Natural killer cell (primary cell): ENCODE data around the gene SH3PXD2A. TPM values are rescaled to one million over a fixed set of nuclear protein-coding genes. Genes with fewer than 3 reads are reported as not detected.

ENCODE experiments used
- ATAC-seq, 3 donors: fragments of 150-1000 bp in 2 of 3; fragments of 200-7000 bp in 1 of 3; cut with Tn5 transposase; 1 replicate in 1 of 3; 2 replicates in 2 of 3; pipeline ENCODE4 v1.10.0; 2021; ENCODE audit warnings: mild to moderate bottlenecking in 2 of 3, moderate library complexity in 2 of 3
- DNase-seq, 2 donors: peaks; one replicate each; pipeline versions ENCODE4 v3.0.0 to v3.0.0-alpha.2; 2013 to 2021; ENCODE audit warnings: mixed read lengths in 1 of 2
- H3K27ac ChIP-seq: one replicate; pipeline ENCODE4 v1.5.1; 2013; ENCODE audit warnings: mild to moderate bottlenecking, low read length
- H3K27me3 ChIP-seq: one replicate; pipeline ENCODE4 v1.6.1; 2013; ENCODE audit warnings: low read length; ENCODE audit not compliant: control insufficient read depth, insufficient read depth
- H3K36me3 ChIP-seq: one replicate; pipeline ENCODE4 v1.6.1; 2013; ENCODE audit warnings: low read length; ENCODE audit not compliant: control insufficient read depth, insufficient read depth
- H3K4me1 ChIP-seq: one replicate; pipeline ENCODE4 v1.6.1; 2013; ENCODE audit warnings: low read length; ENCODE audit not compliant: control insufficient read depth, insufficient read depth
- H3K4me3 ChIP-seq: one replicate; pipeline ENCODE4 v1.5.1; 2013; ENCODE audit warnings: low read length
- H3K9me3 ChIP-seq: one replicate; pipeline ENCODE4 v1.6.1; 2013; ENCODE audit warnings: low read length; ENCODE audit not compliant: control insufficient read depth, insufficient read depth
- H3K27ac Mint-ChIP-seq, 2 donors: one replicate each; pipeline ENCODE4 v1.8.0; 2022; ENCODE audit warnings: mild to moderate bottlenecking in 2 of 2, mixed read lengths in 2 of 2, moderate library complexity in 1 of 2
- H3K27me3 Mint-ChIP-seq, 2 donors: one replicate each; pipeline ENCODE4 v1.8.0; 2022; ENCODE audit warnings: low read depth in 2 of 2, mixed read lengths in 2 of 2
- H3K36me3 Mint-ChIP-seq: one replicate; pipeline ENCODE4 v1.8.0; 2022; ENCODE audit warnings: mixed read lengths
- H3K4me1 Mint-ChIP-seq, 2 donors: one replicate each; pipeline ENCODE4 v1.8.0; 2022; ENCODE audit warnings: mixed read lengths in 2 of 2
- H3K4me3 Mint-ChIP-seq: one replicate; pipeline ENCODE4 v1.8.0; 2022; ENCODE audit warnings: mild to moderate bottlenecking, moderate library complexity, mixed read lengths
- H3K9me3 Mint-ChIP-seq, 2 donors: one replicate each; pipeline ENCODE4 v1.8.0; 2022; ENCODE audit warnings: mixed read lengths in 2 of 2
- WGBS: methylation state at CpG from one replicate; pipeline ENCODE4 v1.1.7; 2013; ENCODE audit warnings: missing lambda C conversion rate; ENCODE audit not compliant: insufficient coverage; 5-methylcytosine and 5-hydroxymethylcytosine counted together
- intact Hi-C: fragments of 100-400 bp; cut with micrococcal nuclease; formaldehyde crosslinking; loops from one replicate; pipeline ENCODE4 v1.14.2; 2022
- total RNA-seq, 4 donors: library from RNA; stranded (reverse); fragments of 120-200 nt in 1 of 4; gene quantifications; one replicate each; pipeline versions ENCODE4 v1.2.3 to v1.2.4, GENCODE V29; 2013 to 2022
- TF ChIP-seq, protein P1 (sequence below): fragments of 200-600 bp; IDR thresholded peaks from one replicate; pipeline ENCODE4 v1.8.0; 2022; ENCODE audit warnings: antibody characterized with exemption

The SH3PXD2A gene
- total RNA-seq, 3 donors from 2014 or later (not counting 1 experiment from before 2014, with no cell fraction given) = 3.3 to 7.0 (median 4.9) TPM

DNA sequence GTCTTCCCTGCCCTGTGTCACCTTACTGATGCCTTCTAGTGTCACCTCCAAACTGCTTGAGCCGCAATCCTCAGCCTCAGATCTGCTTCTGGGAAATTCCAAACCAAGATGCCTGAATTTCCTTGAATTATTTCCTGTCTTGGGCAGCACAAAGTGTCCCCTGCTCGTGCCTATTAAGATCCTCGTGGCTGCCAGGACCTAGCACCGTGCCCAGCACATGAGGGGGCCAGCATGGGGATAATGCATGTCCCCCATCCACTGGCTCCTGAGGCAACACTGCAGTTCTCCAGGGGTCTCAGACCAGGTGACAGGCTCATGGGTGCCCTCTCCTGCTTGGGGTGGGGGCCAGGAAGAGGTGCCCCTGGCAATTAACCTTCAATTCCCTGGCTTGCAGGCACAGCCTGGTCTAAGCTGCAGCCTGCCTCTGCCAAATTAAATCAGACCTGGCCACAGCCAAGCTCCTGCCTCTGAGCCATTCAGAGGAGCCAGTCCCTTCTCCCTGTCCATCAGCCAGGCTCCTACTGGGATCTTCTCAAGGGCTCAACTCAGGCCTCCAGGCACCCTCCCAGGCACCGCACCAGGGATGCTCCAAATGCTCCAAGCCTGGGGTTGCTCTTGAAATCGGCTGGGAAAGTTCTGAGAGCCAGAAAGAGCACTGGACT, 146.6 kb downstream of the SH3PXD2A start:
- TF ChIP-seq, protein P1, sequence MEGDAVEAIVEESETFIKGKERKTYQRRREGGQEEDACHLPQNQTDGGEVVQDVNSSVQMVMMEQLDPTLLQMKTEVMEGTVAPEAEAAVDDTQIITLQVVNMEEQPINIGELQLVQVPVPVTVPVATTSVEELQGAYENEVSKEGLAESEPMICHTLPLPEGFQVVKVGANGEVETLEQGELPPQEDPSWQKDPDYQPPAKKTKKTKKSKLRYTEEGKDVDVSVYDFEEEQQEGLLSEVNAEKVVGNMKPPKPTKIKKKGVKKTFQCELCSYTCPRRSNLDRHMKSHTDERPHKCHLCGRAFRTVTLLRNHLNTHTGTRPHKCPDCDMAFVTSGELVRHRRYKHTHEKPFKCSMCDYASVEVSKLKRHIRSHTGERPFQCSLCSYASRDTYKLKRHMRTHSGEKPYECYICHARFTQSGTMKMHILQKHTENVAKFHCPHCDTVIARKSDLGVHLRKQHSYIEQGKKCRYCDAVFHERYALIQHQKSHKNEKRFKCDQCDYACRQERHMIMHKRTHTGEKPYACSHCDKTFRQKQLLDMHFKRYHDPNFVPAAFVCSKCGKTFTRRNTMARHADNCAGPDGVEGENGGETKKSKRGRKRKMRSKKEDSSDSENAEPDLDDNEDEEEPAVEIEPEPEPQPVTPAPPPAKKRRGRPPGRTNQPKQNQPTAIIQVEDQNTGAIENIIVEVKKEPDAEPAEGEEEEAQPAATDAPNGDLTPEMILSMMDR = no peak
- Mint-ChIP-seq H3K27me3 (no peaks in the 10 kb centered on the region), H3K27ac (no peak overlapping the region), H3K36me3 (no peaks in the 10 kb centered on the region), H3K9me3 (no peaks in the 10 kb centered on the region), H3K4me3 (no peak overlapping the region), H3K4me1 (no peaks in the 10 kb centered on the region)
- no peaks in the 10 kb centered on the region for H3K9me3 ChIP-seq
- no peak overlapping the region for H3K27ac ChIP-seq
- DNase-seq (no peak), ATAC-seq (no peak)
- WGBS = 86% methylated on average over 6 of the region's 6 CpGs
- H3K36me3 ChIP-seq = no peaks in the 10 kb centered on the region
- no peak overlapping the region for H3K4me3 ChIP-seq
- intact Hi-C loops = no loop called here
- H3K4me1 ChIP-seq = no peaks in the 10 kb centered on the region
- no peaks in the 10 kb centered on the region for H3K27me3 ChIP-seq

DNA sequence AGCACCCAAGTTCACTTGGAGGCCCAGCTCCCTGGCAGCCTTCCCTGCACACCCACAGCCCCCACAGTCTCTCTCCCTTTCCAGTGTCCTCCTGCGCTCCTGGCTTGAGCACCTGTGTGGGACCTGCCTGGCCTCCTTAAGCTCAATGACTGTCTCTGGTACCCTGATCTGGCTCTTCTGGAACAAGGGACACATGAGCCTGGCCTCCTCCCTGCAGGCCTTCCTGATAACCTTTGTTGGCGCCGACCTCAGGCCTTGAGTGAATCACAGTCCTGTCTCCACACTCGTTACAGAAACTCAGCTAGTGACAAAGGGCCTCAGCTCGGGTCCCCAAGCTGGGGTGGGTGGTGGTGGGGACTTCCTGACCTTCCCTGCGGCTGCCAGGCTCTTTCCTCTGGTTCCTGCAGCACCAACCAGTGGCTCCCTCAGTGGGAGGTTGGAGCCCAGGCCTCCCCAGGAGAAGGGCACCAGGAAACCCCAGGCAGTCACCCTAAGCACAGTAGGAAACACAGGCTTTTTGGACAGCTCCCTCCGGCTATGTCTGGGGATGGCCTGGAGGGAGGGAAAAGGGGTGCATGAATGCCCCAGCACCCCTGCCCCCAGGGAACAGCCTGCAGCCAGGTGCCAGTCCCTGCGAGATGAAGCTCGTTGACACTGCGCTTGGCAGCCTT, 147.3 kb downstream of the SH3PXD2A start:
- no peaks in the 10 kb centered on the region for H3K9me3 Mint-ChIP-seq
- Histone ChIP-seq H3K36me3 (no peaks in the 10 kb centered on the region), H3K27ac (no peak overlapping the region), H3K27me3 (no peaks in the 10 kb centered on the region), H3K4me3 (no peak overlapping the region), H3K4me1 (no peaks in the 10 kb centered on the region), H3K9me3 (no peaks in the 10 kb centered on the region)
- no peak for DNase-seq
- TF ChIP-seq, protein P1 = no peak
- no peaks in the 10 kb centered on the region for H3K36me3 Mint-ChIP-seq
- ATAC-seq = no peak
- intact Hi-C loops = no loop called here
- no peak overlapping the region for H3K4me3 Mint-ChIP-seq
- WGBS = 87% methylated on average over 10 of the region's 10 CpGs
- no peaks in the 10 kb centered on the region for H3K4me1 Mint-ChIP-seq
- no peaks in the 10 kb centered on the region for H3K27me3 Mint-ChIP-seq
- H3K27ac Mint-ChIP-seq = no peak overlapping the region

DNA sequence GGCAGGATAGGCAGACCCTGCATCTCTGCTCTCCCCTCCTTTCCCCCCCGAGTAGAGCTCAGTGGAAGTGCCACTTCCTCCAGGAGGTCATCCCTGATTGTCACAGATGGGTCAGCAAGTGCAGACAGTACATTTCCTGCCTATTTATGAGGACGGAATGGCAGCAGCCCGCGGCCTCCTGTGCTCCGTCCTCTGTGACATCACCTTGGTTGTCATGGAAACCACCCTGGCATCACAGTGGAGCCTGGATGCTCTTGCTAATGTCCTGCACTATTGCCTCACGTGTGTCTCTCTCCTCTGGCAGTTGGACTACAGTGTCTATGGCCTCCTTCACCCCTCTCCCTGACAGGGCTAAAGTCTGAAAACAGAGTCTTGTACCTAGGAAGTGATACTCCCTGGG, 148.6 kb downstream of the SH3PXD2A start:
- ATAC-seq = no peak
- no peaks in the 10 kb centered on the region for H3K9me3 Mint-ChIP-seq
- intact Hi-C loops = no loop called here

More for the DNA sequence above, 148.6 kb downstream of the SH3PXD2A start:
- TF ChIP-seq, protein P1 = no peak
- no peak overlapping the region for H3K27ac Mint-ChIP-seq
- Histone ChIP-seq H3K36me3 (no peaks in the 10 kb centered on the region), H3K4me3 (no peak overlapping the region), H3K9me3 (no peaks in the 10 kb centered on the region), H3K27me3 (no peaks in the 10 kb centered on the region), H3K27ac (no peak overlapping the region), H3K4me1 (no peaks in the 10 kb centered on the region)
- DNase-seq = no peak
- H3K4me1 Mint-ChIP-seq = no peaks in the 10 kb centered on the region
- no peak overlapping the region for H3K4me3 Mint-ChIP-seq
- no peaks in the 10 kb centered on the region for H3K36me3 Mint-ChIP-seq
- no peaks in the 10 kb centered on the region for H3K27me3 Mint-ChIP-seq
- 85% methylated on average over 6 of the region's 6 CpGs for WGBS
